Testis (tissue), 2 donors: ENCODE results near the gene ECEL1.
"Not testable (repeated sequence)": the region's sequence is repeated elsewhere in the genome, so short reads cannot be mapped to it uniquely, and the experiment has no call there.

Experiments used
- CTCF ChIP-seq, 3 experiments: fragments of 450-650 bp in 2 of 3; fragments of 200-600 bp in 1 of 3; sonication (generic) in 1 of 3; IDR thresholded peaks; one replicate each; pipeline ENCODE4 v1.5.1; 2016 to 2019; ENCODE audit warnings: antibody characterized with exemption in 3 of 3, mild to moderate bottlenecking in 2 of 3, moderate library complexity in 1 of 3
- POLR2A ChIP-seq: fragments of 450-650 bp; IDR thresholded peaks from one replicate; pipeline ENCODE4 v1.6.1; 2017; ENCODE audit warnings: antibody characterized with exemption, mild to moderate bottlenecking, moderate library complexity

- TF ChIP-seq CTCF (IDR thresholded peaks at IDR 0.05); POLR2A: not testable (repeated sequence)
These were observed 44.6 kb downstream of the ECEL1 start for GRCh38 chr2:232443047-232443446.
